HUDEP-2 (cell line): ENCODE data around the gene CACNA1A.

Experiments
- DNase-seq, 76 experiments: peaks; one replicate each; lab custom pipeline; 2025; ENCODE audit not compliant: unreplicated experiment in 76 of 76; lab: John Stamatoyannopoulos, UW

Gene CACNA1A

GRCh38 chr19:13319526-13319925 is 186.8 kb downstream of the CACNA1A start:
- no peak for DNase-seq

GRCh38 chr19:13318190-13318589 is 188.1 kb downstream of the CACNA1A start:
- DNase-seq: no peak

GRCh38 chr19:13315495-13315894 is 190.8 kb downstream of the CACNA1A start:
- DNase-seq: no peak

- DNase-seq: no peak
These were observed 191.5 kb downstream of the CACNA1A start for GRCh38 chr19:13314761-13315160.

- no peak for DNase-seq
These were observed 192.4 kb downstream of the CACNA1A start for GRCh38 chr19:13313875-13314274.

- no peak for DNase-seq
These were observed 196.4 kb downstream of the CACNA1A start for GRCh38 chr19:13309864-13310263.

- DNase-seq: no peak
These were observed 202.7 kb downstream of the CACNA1A start for GRCh38 chr19:13303381-13304129.

- no peak for DNase-seq
These were observed 203.6 kb downstream of the CACNA1A start for GRCh38 chr19:13302526-13303270.

- no peak for DNase-seq
These were observed 204.5 kb downstream of the CACNA1A start for GRCh38 chr19:13301627-13302334.

- DNase-seq: no peak
These were observed 205.8 kb downstream of the CACNA1A start for GRCh38 chr19:13300421-13301030.

- DNase-seq: no peak
These were observed 206.4 kb downstream of the CACNA1A start for GRCh38 chr19:13299838-13300237.

GRCh38 chr19:13298565-13299481 is 207.5 kb downstream of the CACNA1A start:
- no peak for DNase-seq

- no peak for DNase-seq
These were observed 209.3 kb downstream of the CACNA1A start for GRCh38 chr19:13297023-13297422.

- no peak for DNase-seq
These were observed 211.3 kb downstream of the CACNA1A start for GRCh38 chr19:13294812-13295567.

GRCh38 chr19:13291913-13292312 is 214.4 kb downstream of the CACNA1A start:
- DNase-seq: no peak

- no peak for DNase-seq
These were observed 215.5 kb downstream of the CACNA1A start for GRCh38 chr19:13290741-13291140.

GRCh38 chr19:13289295-13289694 is 217.0 kb downstream of the CACNA1A start:
- no peak for DNase-seq

- DNase-seq: no peak
These were observed 219.9 kb downstream of the CACNA1A start for GRCh38 chr19:13286195-13286985.
